ENCODE data around the gene DSCAML1.

Gene DSCAML1

DNA sequence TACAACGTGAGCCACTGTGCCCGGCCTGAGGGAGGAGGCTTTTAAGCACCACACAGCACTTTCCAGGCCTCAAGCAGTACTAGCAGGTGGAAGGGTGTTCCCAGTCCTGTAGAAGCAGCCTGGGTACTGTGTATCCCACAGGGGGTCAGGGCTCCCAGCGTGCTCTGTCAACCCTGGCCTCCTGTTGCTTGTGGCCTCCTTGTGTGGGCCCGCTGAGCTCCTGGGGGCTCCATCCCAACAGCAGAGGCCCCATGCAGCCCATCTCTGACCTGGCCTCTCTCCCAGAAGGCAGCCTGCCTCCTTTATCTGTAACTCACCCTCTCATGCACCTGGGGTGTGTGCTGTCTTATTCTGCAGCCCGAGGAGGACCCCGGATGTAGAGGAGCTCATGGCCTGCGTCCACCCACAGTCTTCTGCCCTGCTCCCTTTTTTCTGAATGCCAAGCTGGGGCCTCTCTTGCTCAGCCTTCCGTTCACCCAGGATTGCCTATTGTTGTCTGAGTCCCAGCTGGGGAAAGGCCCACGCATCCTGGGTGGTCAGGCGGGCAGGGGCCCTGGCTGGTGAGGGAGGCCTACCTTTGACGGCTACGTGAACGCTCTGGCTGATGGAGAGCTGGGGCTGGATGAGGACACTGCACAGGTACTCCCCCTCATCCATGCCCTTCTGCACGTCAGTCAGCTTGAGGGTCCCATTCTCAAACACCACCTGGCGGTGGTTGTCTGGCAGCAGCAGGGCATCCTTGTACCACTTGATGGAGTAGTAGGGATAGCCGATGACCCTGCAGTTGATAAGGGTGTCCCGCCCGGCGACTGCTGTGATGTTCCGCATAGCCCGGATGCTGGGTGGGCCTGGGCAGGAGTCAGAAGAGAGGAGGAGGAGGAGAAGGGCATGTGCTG, 280.9 kb downstream of the DSCAML1 start:
- in situ Hi-C loops (cut with MboI; ENCODE audit: low sequenced_read_pairs) = no loop called here

DNA sequence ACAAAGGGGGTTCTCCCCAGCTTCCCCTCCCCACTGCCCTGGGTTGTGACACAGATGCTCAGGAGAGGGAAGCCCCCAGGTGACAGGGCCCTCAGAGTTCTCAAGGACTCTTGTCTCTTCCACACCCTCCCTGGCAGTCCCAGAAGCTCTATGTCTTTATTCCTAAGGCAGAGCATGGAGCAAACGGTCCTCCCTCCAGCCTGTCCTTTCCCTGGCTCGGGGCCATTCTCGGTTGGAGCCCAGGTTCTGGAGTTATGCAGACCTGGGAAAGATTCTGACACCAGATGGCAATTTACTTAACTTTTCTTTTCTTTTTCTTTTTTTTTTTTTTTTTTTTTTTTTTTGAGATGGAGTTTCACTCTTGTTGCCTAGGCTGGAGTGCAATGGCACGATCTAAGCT, 282.8 kb downstream of the DSCAML1 start:
- in situ Hi-C loops (cut with MboI; ENCODE audit: low sequenced_read_pairs) = no loop called here

DNA sequence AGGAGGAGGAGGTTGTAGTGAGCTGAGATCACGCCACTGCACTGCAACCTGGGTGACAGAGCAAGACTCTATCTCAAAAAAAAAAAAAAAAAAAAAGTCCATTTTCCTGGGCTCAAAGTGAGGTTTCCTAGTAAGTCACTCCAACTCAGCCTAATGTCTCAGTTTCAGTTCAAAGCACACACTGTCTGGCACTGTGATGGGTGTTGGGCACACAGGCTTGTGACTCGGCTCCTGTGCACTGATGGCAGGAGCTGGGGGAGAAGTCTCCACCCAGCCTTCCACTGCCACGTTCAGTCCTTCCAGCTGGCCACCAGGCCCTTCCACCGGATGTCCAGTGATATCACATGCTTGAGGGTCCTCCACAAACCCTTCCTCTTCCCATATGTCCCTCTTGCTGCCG, 283.4 kb downstream of the DSCAML1 start:
- in situ Hi-C loops (cut with MboI; ENCODE audit: low sequenced_read_pairs) = no loop called here

DNA sequence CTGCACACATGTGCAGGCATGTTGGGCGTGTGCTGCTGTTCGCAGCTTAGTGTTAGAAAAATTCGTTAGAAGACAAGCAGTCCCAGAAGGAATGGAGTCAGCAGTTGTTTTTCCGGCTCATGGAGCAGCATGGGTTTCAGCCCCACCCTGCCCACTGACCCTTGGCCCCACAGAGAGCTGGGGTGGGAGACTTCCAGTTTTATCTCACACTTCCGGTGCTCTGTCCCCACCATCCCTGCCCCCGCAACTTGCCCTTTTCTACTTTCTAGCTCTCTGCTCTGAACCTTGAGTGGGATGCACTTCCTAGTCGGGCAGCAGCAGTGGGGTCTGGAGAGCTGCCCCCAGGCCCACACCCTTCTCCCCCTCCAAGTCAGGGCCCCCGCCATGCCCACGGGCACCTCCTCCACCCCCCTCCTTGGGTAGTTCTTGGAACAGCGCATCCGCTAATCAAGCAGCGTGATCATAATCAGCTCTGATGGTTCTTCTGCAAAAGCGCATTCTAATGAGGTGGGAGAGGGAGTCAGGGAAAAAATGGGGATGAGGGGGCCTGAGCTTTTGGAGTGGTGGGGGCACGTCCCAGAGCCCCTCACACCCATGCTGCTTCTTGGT, 285.0 kb downstream of the DSCAML1 start:
- in situ Hi-C loops (cut with MboI; ENCODE audit: low sequenced_read_pairs) = no loop called here

DNA sequence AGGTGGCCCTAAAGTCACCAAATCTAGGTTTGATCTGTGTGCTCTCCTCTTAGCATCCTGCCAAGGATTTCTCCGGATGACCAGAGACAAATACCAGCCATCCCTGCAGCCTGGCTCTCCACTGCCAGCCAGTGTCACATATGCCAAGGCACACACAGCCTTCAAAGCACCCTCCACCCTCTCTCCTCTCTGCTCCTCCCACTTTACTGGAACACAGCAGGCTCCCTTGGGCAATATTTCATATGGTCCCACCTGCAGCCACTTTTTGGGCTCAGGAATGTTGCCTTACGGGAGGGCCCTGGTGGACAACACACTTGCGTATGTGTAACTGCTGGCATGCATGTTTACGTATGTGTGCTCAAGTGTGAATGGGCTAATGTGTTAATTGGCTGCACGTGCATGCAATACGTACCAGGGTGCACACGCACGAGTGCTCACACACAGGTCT, 285.5 kb downstream of the DSCAML1 start:
- in situ Hi-C loops (cut with MboI; ENCODE audit: low sequenced_read_pairs) = no loop called here

DNA sequence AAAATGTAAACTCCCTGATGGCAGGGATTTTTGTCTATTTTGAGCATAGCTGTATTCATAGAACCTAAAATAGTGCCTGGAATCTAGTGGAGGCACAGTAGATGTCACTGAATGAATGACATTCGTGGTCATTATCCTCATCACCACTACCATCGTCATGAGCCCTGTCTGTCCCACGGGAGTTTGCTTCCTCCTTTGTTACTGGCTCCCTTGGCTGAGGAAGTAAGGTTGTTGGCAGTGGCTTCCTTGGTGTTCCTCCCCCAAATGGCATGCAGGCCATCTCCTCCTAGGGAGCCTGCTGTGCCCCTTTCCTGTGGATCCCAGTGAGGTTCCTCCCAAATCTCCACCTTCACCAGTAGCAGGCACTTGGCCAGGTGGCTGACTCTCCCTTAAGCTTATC, 286.4 kb downstream of the DSCAML1 start:
- in situ Hi-C loops (cut with MboI; ENCODE audit: low sequenced_read_pairs) = no loop called here

DNA sequence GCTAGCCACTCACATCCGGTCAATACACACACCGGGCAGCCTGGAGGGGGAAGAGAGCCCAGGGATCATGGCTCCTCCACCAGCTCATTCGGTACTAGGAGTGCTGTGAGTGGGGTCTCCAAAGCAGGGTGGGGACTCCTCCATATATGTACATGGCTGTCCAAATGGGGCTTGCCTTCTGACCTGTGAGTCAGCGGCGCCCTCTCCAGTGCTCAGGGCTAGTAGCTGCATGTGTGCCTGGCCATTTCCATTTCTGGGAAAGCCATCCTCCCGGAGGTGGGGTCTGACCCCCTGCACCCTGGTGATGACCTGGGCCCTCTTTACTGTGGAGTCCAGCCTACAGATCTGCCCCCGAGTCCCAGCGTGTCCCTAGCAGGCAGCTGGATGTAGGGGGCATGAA, 287.5 kb downstream of the DSCAML1 start:
- in situ Hi-C loops (cut with MboI; ENCODE audit: low sequenced_read_pairs) = no loop called here

DNA sequence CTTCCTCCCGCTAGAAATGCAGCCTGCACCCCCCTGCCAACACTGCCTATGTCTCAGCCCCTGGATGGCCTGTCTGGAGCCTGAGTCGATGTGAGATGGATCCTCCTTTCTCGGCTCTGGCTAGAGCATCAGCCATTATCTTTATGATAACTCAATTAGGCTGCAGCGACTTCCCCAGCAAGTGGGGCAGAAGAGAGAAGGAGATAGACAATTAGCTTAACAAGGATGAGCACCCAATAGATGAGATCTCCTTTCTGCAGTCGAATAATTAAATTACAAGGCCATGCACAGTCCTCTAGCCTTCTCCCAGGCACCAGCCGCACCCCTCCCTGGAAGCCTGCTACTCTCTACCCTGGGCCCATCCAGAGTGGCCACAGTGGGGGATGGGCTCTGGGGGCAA, 290.0 kb downstream of the DSCAML1 start:
- in situ Hi-C loops (cut with MboI; ENCODE audit: low sequenced_read_pairs) = no loop called here

DNA sequence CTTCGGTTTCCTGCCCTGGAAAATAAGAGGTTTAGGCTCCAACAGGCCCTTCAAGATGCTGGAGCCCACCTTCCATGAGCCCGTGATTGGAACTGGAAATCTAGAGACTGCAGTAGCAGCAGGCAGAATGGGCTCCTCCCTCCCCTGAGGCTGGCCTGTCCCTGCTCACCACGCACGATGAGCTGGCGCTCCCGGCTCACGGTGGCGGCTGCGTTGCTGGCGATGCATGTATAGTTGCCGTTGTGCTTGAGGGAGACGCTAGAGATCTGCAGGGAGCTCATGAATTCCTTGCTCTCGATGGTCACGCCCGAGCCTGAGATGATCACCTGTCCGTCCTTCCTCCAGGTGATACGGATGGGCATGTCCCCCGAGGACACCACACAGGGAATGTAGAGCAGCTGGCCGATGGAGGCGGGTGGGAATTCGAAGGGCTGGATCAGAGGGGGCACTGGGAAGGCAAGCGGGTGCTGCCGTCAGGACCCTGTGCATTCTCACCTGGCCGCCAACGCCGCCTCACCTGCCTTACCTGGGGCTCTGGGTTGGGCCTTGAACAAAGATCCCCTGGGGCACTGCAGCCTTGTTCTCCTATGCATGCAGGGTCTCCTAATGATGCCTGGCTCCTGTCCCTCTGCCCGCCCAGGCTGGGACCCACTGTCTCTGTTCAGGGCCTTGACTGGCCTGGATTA, 291.6 kb downstream of the DSCAML1 start:
- in situ Hi-C loops (cut with MboI; ENCODE audit: low sequenced_read_pairs) = no loop called here

DNA sequence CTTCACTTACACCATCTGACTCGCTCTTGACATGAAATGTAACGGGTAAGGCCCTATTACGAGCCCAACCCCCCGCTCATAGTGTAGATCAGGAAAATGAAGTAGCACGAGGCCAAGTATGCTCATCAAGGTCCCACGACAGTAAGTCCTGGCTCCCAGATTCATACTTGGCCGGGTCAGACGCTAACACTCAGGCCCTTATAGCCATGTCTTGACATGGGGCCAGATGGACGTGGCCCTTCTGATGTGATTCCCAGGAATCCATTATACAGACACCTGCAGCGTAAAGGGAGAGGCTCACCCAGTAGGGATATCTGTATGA, 294.3 kb downstream of the DSCAML1 start:
- in situ Hi-C loops (cut with MboI; ENCODE audit: low sequenced_read_pairs) = no loop called here

DNA sequence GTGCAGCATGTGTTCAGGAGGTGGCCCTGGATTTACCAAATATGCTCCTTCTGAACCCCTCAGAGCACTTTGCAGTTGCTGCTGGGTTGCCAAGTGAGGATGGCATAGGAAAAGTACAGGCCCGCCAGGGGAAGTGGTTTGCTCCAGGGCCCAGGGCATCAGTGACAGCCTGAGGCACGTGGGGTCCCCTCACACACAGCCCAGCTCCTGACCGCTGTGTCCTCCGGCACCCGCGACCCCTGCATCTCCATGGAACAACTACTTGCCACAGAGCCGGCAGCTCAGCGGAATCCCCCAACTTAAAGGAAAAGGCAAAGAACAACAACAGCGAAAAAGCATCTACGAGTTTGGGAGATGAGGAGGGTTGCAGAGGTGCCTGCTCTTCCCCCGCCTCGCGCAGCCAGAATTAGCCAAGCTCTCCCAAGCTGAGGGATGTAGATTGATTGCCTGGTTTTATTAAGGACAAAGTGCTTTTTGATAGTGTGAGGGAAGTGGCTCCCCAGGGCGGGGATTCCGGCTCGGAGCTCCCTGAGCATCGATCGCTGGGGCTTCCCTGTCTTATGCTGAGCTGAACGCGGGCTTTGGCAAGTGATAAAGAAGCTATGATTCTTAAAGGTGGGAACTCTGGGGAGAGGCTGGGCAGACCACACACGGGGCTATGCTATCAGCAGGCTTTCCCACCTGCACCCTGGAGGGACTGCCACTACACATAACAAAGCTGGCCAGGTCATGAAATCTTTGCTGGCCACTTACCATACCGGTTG, 294.8 kb downstream of the DSCAML1 start:
- in situ Hi-C loops (cut with MboI; ENCODE audit: low sequenced_read_pairs) = no loop called here

DNA sequence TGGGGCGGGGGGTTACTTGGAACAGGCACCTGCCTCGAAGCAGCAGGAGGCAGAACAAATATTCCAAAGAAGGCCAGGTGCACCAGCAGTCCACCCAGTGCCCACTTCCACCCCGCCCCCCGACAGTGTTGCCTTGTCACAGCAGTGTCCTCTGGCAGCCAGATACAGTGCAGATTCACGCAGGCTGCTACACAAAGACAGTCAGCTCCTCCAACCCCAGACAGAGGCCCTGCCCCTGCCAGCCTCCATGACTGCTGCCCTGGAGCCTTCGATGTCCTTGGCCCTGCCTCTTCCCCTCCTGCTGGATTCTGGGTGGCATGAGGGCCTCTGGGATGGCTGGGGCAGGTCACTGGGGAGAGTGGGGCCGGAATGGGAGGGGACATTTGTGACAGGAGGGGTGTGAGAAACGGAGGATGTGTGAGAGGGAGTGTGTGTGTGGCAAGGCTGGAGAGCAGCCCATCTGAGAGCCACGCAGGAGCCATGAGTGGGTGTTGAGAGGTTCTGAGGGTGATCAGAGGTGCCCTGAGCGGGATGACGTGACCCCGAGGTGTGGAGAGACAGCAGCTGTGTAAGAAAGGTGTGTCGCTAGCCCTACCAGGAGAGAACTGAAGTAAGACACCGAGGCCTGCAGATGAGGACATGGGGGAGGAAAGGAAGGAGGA, 295.6 kb downstream of the DSCAML1 start:
- in situ Hi-C loops (cut with MboI; ENCODE audit: low sequenced_read_pairs) = no loop called here

DNA sequence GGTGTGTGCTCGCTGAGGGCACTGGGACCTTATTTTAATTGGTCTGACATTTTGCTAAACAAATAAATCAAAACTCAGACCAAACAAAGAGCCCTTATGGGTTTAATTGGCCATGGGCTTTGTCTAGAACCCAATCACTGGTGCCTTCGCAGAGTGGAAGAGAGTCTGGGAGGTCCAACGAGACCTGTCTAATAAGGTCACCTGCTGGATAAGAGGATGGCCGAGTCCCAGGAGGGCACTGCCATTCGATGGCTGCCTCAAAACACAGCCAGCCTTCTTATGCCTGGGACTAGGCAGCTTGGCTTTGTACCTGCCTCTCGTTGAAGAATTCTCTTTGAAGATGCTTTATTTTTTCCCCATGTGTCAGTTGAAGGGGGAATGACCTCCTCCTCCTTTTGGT, 298.2 kb downstream of the DSCAML1 start:
- in situ Hi-C loops (cut with MboI; ENCODE audit: low sequenced_read_pairs) = no loop called here

DNA sequence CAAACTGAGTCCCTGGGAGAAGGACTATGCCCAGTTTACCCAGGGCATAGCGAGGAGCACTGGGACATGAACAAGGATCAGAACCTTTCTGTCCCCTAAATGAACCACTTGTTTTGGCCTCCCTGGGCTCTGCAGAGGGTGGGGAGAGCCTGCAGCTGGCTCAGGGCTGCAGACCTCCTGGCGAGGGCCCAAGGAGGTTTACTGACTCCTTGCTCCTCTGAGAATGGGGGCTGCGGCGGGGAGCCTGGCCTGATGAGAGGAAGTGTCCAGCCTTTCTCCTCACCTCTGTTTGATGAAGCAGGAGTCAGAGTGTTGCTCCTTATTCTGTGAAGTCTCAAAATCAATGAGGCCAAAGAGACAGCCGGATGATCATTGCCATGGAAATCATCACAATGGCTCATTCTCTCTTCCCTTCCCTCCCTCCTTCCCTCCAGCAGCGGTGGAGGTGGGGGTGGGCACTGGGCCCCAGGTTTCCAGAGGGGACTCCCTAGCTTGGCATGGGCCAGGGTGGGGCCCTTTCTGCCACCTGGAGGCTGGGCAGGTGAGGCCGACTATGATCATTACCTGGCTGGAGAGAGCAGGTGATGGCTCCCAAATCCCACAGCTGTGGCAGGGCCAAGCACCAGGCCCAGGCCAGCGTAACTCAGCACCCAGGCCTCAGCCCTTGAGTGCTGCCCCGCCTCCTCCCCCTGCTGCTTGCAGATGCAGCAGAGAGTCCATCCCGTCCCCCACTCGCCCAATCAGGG, 299.6 kb downstream of the DSCAML1 start:
- in situ Hi-C loops (cut with MboI; ENCODE audit: low sequenced_read_pairs) = no loop called here

DNA sequence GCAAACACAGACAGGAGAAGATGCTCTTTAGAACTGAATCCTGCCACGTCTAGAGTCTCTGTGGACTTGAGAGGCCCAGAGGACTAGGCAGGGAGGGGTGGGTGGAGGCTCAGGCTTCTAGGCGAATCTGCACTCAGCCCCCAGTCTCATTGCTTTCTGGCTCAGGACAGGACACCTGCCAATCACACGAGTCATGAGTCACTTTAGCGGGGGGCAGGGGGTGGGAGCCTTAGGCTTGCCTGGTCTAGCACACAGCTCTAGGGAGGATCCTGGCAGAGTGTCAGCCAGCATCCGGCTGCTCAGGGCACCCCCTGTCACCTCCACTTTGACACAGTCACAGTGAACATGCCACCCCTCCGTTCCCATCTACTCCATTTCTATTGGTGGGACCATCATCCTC, 301.7 kb downstream of the DSCAML1 start:
- in situ Hi-C loops (cut with MboI; ENCODE audit: low sequenced_read_pairs) = no loop called here

DNA sequence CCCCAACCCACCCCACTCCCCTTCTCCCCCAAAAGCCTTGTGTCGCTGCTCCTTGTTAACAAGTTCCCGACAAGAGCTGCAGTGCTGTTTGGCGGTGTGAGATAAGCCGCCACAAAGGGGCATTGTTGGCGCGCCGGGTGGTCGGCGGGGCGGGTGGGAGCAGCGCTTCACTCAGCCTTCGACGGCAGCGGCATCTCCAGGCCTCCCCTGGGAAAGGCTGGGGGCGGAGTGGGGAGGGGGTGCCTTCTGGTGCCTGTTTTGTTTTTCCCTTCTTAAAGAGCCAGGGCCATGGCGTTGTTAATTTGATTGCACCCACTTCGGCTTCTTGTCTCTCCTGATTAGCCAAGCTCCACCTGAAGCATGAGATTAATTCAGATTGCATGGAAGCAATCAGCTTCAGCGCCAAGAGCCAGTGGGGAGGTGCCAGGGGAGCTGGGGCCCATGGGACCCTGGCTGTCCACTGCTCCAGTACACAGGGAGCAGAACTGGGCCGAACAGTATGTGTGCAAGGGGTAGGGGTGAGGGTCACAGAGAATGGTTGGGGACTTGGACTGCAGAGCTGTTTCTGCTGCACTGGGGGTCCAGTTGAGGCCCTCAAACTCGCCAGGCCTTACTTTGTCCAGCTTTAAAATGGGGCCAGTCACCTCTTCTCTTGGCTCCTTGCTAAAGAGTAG, 304.3 kb downstream of the DSCAML1 start:
- in situ Hi-C loops (cut with MboI; ENCODE audit: low sequenced_read_pairs) = no loop called here

DNA sequence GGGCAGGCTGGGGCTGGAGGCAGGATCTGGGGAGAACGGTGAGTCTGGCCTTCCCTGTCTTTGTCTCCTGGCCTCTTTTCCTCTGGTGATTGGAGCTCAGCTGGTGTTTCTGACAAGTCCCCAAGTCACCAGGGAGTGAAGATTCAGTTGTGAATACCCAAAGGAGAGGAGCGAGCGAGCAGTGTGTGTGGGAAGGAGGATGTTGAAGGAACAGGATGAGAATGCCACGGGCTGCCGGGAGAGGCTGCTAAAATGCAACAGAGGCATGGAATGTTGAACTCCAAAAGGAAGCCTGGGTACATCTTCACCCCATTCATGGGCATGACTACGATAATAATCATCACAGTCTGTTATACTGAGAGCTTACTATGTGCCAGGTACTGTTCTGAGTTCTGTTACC, 306.1 kb downstream of the DSCAML1 start:
- in situ Hi-C loops (cut with MboI; ENCODE audit: low sequenced_read_pairs) = no loop called here

DNA sequence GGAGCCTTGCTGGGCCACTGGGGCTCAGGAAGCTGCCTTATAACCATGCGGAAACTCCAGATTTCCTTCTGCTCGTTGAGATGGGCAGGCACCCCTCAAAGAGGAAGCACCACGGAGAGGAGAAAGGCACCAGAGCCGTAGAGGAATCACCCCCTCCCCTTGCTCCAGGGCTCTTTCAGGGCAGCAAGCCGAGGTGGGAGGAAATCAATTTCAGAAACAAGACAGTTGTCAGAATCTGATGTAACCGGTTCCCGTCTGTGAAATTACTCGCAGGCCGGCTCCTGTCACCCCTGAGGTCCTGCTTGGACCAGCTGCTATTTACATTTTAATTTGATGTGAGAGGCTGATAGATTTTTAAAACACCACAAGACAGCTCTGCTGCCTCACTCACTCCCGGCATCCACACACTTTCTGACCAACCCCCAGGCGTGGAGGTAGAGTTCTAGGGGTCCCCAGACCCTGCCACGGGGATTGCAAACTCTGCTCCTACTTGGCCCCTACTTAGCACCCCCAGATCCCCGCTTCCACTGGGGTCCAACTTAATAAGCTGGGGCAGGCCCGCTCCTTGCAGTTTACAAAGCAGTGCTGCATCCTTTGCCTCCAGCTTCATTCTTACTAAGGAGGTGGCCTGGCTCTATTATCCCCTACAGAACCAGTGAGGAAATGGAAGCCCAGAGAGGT, 306.9 kb downstream of the DSCAML1 start:
- in situ Hi-C loops (cut with MboI; ENCODE audit: low sequenced_read_pairs) = no loop called here
